Measurements from ENCODE around the gene SPOP.
"Not testable (repeated sequence)": the region's sequence is repeated elsewhere in the genome, so short reads cannot be mapped to it uniquely, and the experiment has no call there.

The SPOP gene

GRCh38 chr17:49677933-49678847 lies at the start of gene SPOP:
SPOP (minus strand) TSS chr17:49678097; CDS start chr17:49622810, 55,287 bp downstream.
- H3K36me3 ChIP-seq: peaks cover 0 to 5% (median 0%) of the 10 kb centered on the region in 3 donors
- intact Hi-C loops (cut with DNase I; ENCODE audit: low total_unique reads): loop anchor here (10.0 kb wide), 1 partner anchor 63 kb away; no protein-coding TSS in a partner anchor
- H3K4me3 ChIP-seq: peak within 1 kb of the TSS; percentile 73 to 80
- TF ChIP-seq, protein P1, sequence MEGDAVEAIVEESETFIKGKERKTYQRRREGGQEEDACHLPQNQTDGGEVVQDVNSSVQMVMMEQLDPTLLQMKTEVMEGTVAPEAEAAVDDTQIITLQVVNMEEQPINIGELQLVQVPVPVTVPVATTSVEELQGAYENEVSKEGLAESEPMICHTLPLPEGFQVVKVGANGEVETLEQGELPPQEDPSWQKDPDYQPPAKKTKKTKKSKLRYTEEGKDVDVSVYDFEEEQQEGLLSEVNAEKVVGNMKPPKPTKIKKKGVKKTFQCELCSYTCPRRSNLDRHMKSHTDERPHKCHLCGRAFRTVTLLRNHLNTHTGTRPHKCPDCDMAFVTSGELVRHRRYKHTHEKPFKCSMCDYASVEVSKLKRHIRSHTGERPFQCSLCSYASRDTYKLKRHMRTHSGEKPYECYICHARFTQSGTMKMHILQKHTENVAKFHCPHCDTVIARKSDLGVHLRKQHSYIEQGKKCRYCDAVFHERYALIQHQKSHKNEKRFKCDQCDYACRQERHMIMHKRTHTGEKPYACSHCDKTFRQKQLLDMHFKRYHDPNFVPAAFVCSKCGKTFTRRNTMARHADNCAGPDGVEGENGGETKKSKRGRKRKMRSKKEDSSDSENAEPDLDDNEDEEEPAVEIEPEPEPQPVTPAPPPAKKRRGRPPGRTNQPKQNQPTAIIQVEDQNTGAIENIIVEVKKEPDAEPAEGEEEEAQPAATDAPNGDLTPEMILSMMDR (IDR thresholded peaks at IDR 0.05): no peak
- peak within 1 kb of the TSS; percentile 95 to 99 for H3K27ac ChIP-seq
- no peaks in the 10 kb centered on the region for H3K9me3 ChIP-seq
- no peaks in the 10 kb centered on the region for H3K27me3 ChIP-seq
- peaks cover 0 to 38% (median 24%) of the 10 kb centered on the region in 4 donors for H3K4me1 ChIP-seq
- DNase-seq: peak; percentile 100

- TF ChIP-seq, protein P1 (IDR thresholded peaks at IDR 0.05): no peak
- H3K4me1 ChIP-seq: peaks cover 0 to 73% (median 53%) of the 10 kb centered on the region in 4 donors
- intact Hi-C loops (cut with DNase I; ENCODE audit: low total_unique reads): no loop called here
Observed at GRCh38 chr17:49727380-49727779, 49.5 kb upstream of the SPOP start.

DNA sequence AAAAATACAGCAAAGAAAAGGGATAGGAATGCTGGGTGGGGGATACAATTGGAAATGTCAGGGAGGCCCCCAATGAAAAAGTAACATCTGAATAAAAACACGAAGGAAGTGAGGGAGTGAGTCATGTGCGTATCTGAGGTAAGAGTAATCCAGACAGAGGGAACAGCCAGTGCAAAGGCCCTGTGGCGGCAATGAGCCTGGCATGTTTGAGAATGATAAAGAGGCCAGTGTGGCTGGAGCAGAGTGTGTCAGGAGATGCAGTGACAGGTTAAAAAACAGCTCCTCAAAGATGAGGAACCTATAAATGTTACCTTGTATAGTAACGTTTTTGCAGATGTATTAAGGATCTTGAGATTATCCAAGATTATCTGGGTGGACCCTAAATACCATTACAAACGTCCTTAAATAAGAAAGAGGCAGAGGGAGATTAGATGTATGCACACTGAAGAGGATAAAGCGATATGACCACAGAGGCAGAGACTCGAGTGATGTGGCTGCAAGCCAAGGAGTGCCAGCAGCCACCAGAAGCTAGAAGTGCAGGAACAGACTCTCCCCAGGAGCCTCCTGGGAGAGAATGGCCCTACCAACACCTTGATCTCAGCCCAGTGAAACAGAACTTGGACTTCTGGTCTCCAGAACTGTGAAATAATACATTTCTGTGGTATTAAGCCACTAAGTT lies 47.7 kb upstream of the SPOP start:
- Histone ChIP-seq H3K4me3 (no peak overlapping the region), H3K27me3 (no peaks in the 10 kb centered on the region), H3K27ac (no peak overlapping the region), H3K9me3 (no peaks in the 10 kb centered on the region), H3K4me1 (peaks cover 0 to 55% (median 44%) of the 10 kb centered on the region in 4 donors), H3K36me3 (peaks cover 0 to 19% (median 14%) of the 10 kb centered on the region in 3 donors)
- no peak for DNase-seq
- intact Hi-C loops (cut with DNase I; ENCODE audit: low total_unique reads): no loop called here
- TF ChIP-seq, protein P1 (IDR thresholded peaks at IDR 0.05): no peak

More at GRCh38 chr17:49727380-49727779, 49.5 kb upstream of the SPOP start:
- Histone ChIP-seq H3K27me3 (no peaks in the 10 kb centered on the region), H3K36me3 (peaks cover 0 to 1% (median 0%) of the 10 kb centered on the region in 3 donors), H3K27ac (no peak overlapping the region), H3K4me3 (no peak overlapping the region), H3K9me3 (no peaks in the 10 kb centered on the region)
- DNase-seq: no peak

DNA sequence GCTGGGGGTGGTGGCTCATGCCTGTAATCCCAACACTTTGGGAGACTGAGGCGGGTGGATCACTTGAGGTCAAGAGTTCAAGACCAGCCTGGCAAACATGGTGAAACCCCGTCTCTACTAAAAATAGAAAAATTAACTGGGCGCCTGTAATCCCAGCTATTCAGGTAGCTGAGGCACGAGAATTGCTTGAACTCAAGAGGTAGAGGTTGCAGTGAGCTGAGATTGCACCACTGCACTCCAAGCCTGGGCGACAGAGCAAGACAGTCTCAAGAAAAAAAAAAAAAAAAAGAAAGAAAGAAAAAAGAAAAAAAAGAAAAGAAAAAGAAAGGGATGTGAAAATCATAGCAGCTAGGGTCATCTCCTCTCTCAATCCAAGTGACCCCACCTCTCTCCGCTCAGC lies 46.7 kb upstream of the SPOP start:
- intact Hi-C loops (cut with DNase I; ENCODE audit: low total_unique reads); H3K9me3 ChIP-seq; DNase-seq; H3K27me3 ChIP-seq; H3K4me3 ChIP-seq: not testable (repeated sequence)
- H3K4me1 ChIP-seq: peaks cover 0 to 45% (median 34%) of the 10 kb centered on the region in 4 donors
- H3K36me3 ChIP-seq: peaks cover 8 to 30% (median 25%) of the 10 kb centered on the region in 3 donors
- peak overlapping the region in 1 of 2 donors; percentile 67 for H3K27ac ChIP-seq

- Histone ChIP-seq H3K9me3 (no peaks in the 10 kb centered on the region), H3K27me3 (no peaks in the 10 kb centered on the region), H3K36me3 (peaks cover 19 to 41% (median 36%) of the 10 kb centered on the region in 3 donors), H3K4me1 (peaks cover 0 to 34% (median 22%) of the 10 kb centered on the region in 4 donors), H3K27ac (peak overlapping the region; percentile 60 to 67), H3K4me3 (no peak overlapping the region)
- TF ChIP-seq, protein P1 (IDR thresholded peaks at IDR 0.05): no peak
- peak; percentile 67 to 72 for DNase-seq
- intact Hi-C loops (cut with DNase I; ENCODE audit: low total_unique reads): no loop called here
Observed at GRCh38 chr17:49723423-49723822, 45.5 kb upstream of the SPOP start.
